NCI-H1436 (cell line): ENCODE data around the gene AGPAT3.
"Not testable (repeated sequence)": the region's sequence is repeated elsewhere in the genome, so short reads cannot be mapped to it uniquely, and the experiment has no call there.

Source experiments
- DNase-seq: peaks from one replicate; lab custom pipeline; 2025; lab: John Stamatoyannopoulos, UW

The AGPAT3 gene

GRCh38 chr21:43864962-43865539 is at the start of gene AGPAT3:
Gene AGPAT3, plus strand, starts transcription at chr21:43865223. Its CDS starts 94,459 bp downstream, at chr21:43959682.
- no peak for DNase-seq

GRCh38 chr21:43815991-43816390 is 49.0 kb upstream of the AGPAT3 start:
- DNase-seq = no peak

- DNase-seq = no peak
These were observed 48.4 kb upstream of the AGPAT3 start for GRCh38 chr21:43816611-43817071.

GRCh38 chr21:43817157-43818086 is 47.6 kb upstream of the AGPAT3 start:
- DNase-seq = no peak

GRCh38 chr21:43818685-43819084 is 46.3 kb upstream of the AGPAT3 start:
- no peak for DNase-seq

- no peak for DNase-seq
These were observed 45.3 kb upstream of the AGPAT3 start for GRCh38 chr21:43819511-43820405.

GRCh38 chr21:43820466-43820865 is 44.6 kb upstream of the AGPAT3 start:
- DNase-seq = no peak

GRCh38 chr21:43822166-43822565 is 42.9 kb upstream of the AGPAT3 start:
- not testable (repeated sequence) for DNase-seq

GRCh38 chr21:43822741-43823140 is 42.3 kb upstream of the AGPAT3 start:
- DNase-seq = not testable (repeated sequence)

- no peak for DNase-seq
These were observed 40.4 kb upstream of the AGPAT3 start for GRCh38 chr21:43824333-43825241.

- DNase-seq = no peak
These were observed 39.6 kb upstream of the AGPAT3 start for GRCh38 chr21:43825242-43825935.

GRCh38 chr21:43825936-43826622 is 38.9 kb upstream of the AGPAT3 start:
- DNase-seq = no peak

GRCh38 chr21:43826623-43826974 is 38.4 kb upstream of the AGPAT3 start:
- DNase-seq = no peak

GRCh38 chr21:43827015-43827611 is 37.9 kb upstream of the AGPAT3 start:
- DNase-seq = no peak

- no peak for DNase-seq
These were observed 35.9 kb upstream of the AGPAT3 start for GRCh38 chr21:43829161-43829560.

GRCh38 chr21:43829575-43830119 is 35.4 kb upstream of the AGPAT3 start:
- no peak for DNase-seq

GRCh38 chr21:43832158-43832550 is 32.9 kb upstream of the AGPAT3 start:
- DNase-seq = no peak

- DNase-seq = no peak
These were observed 32.4 kb upstream of the AGPAT3 start for GRCh38 chr21:43832648-43833047.
